Upper lobe of left lung (tissue), 4 donors: ENCODE measurements around the gene SLC35F2.

Source experiments
- EP300 ChIP-seq, 4 donors: sonication (generic); formaldehyde crosslinking; IDR thresholded peaks; one replicate each; pipeline ENCODE4 v1.5.1; 2017; ENCODE audit warnings: antibody characterized with exemption in 4 of 4, control low read depth in 2 of 4
- POLR2A ChIP-seq, 4 donors: fragments of 450-650 bp; IDR thresholded peaks; one replicate each; pipeline ENCODE4 v1.5.1; 2016 to 2017; ENCODE audit warnings: antibody characterized with exemption in 4 of 4, mild to moderate bottlenecking in 2 of 4
- POLR2AphosphoS5 ChIP-seq, 2 donors: sonication (generic); formaldehyde crosslinking; IDR thresholded peaks; one replicate each; pipeline ENCODE4 v1.5.1; 2017; ENCODE audit warnings: antibody characterized with exemption in 2 of 2
- TF ChIP-seq, protein P1 (sequence below), 6 experiments: fragments of 450-650 bp in 4 of 6; fragments of 200-600 bp in 2 of 6; sonication (generic) in 2 of 6; IDR thresholded peaks; one replicate each; pipeline ENCODE4 v1.5.1; 2016 to 2019; ENCODE audit warnings: antibody characterized with exemption in 6 of 6

DNA sequence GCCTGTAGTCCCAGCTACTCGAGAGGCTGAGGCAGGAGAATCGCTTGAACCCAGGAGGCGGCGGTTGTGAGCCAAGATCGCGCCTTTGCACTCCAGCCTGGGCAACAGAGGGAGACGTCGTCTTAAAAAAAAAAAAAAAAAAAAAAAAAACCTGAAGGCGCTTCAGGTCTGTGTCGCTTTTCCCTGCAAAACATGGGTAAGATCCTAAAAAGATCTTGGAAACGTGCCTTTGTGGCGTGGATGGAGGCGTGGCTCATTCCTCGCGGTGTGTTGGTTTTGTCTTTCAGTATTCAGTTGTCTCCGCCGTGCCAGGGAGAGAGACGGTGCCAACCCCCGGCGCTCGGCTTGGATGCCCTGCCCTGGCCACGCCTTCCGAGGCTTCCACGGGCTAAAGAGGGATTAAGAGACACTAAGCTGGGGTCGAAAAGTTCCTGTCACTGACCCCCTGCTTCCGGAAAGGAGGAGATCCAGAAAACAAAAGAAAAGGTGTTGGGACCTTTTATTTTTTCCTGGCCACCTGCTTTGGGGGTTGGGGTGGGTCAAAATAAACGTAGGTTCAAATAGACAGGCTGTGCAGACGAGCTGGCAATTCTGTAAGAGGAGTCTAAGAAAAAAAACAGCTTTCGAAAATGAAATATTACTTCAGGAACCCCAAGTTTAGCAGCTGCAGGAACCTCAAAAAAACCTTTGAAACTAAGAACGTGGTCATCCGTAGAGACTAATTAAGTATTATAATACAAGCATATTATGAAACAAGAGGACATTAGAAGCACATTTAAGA is 1.1 kb upstream of the SLC35F2 start:
- TF ChIP-seq, protein P1, sequence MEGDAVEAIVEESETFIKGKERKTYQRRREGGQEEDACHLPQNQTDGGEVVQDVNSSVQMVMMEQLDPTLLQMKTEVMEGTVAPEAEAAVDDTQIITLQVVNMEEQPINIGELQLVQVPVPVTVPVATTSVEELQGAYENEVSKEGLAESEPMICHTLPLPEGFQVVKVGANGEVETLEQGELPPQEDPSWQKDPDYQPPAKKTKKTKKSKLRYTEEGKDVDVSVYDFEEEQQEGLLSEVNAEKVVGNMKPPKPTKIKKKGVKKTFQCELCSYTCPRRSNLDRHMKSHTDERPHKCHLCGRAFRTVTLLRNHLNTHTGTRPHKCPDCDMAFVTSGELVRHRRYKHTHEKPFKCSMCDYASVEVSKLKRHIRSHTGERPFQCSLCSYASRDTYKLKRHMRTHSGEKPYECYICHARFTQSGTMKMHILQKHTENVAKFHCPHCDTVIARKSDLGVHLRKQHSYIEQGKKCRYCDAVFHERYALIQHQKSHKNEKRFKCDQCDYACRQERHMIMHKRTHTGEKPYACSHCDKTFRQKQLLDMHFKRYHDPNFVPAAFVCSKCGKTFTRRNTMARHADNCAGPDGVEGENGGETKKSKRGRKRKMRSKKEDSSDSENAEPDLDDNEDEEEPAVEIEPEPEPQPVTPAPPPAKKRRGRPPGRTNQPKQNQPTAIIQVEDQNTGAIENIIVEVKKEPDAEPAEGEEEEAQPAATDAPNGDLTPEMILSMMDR (IDR thresholded peaks at IDR 0.05) = no peak
- TF ChIP-seq EP300 (IDR thresholded peaks at IDR 0.05) (no peak), POLR2A (IDR thresholded peaks at IDR 0.05) (no peak), POLR2AphosphoS5 (IDR thresholded peaks at IDR 0.05) (no peak)
